Activated CD8-positive, alpha-beta memory T cell treated with anti-CD3 and anti-CD28 coated beads, Interleukin-2, amount 50 U/mL, for 1 hour (primary cell): Measurements from ENCODE around the gene CCM2.
A peak's percentile ranks its signal among the peaks of the same experiment; 100 is the strongest.
"Not testable (repeated sequence)": the region's sequence is repeated elsewhere in the genome, so short reads cannot be mapped to it uniquely, and the experiment has no call there.

Experiments
- DNase-seq: peaks from one replicate; pipeline ENCODE4 v3.0.0-alpha.2; 2020; ENCODE audit errors: extremely low read depth

The CCM2 gene

DNA sequence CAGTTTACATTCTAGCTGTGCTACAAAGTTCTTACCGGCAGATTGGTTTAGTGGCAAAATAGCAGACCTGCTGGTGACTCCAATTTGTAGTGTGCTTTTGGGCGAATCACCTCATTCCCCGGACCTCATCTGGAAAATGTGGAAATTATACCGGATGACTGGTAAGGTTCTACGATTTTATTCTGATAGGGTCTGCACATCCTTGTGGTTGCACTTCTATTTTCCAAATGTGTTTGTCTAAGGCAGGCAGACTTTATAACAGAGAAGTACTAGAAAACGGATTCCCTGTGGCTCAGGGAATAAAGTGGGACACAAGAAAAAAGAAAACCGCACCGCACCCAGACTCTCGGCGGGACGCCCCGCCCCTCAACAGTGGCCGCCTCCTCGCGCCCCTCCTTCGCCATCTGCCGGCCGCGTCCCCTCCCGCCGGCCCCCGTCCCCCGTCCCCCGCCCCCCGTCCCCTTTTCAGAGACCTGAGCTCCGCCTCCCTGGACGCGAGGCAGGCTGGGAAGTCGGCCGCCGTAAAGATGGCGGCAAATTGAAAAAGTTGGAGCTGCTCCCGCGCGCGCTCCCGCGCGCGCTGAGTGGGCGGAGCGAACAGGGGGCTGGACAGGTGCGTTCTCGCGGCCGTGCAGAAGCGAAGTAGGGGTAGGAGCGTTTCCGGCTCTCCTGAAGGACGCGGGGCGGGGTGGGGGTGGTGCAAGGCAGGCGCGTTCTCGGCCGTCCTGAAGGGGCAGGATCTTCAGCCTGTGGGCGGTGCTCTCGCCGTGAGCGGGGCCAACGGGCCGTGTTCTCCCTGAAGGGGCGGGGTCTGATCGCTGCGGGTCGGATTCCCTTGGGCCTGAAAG is 532 bp upstream of the CCM2 start:
- peak; percentile 99 for DNase-seq

DNA sequence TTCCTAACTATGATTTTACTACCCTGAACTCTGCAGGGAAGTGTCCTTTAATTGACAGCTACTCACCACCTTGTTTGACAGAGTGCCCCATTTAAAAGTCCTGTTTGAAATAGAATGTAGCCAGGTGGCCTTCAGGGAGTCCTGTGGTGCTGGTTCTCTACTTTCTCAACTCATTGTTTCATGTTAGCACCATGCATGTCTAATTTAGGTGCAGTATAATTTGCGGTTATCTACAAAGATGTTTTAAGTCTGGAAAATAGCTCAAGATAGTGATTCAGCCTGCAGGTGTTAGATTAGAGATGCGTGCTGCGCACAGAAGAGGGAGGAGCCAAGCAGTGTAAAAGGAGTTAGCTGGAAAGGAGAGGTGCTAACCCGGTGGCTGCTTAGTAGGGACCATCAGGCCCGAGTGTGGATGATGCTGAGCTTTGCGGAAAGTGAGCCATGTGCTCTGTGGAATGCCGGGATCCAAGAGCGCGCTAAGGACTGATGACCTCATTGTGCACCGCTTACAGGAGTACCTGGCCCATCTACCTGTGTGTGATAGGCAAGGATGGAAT is 1.2 kb downstream of the CCM2 start:
- peak; percentile 50 for DNase-seq

DNA sequence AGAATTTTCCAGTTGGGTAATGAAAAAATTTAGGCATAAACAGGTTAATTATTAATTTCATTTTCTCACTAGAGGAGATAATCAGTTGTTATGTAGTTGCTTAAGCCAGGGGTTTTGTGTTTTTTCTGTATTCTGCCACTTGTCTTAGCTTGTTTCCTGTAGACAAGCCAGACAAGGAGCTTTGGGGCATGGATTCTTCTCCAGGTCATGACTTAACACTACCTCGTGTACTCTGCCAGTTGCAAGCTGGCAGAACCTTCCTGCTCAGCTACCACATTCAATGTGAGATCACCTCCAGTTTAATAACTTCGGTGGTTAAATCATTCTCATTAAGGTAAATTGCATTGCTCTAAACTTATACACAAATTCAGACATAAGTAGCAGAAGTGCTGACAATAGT is 1.8 kb downstream of the CCM2 start:
- DNase-seq, result no peak

DNA sequence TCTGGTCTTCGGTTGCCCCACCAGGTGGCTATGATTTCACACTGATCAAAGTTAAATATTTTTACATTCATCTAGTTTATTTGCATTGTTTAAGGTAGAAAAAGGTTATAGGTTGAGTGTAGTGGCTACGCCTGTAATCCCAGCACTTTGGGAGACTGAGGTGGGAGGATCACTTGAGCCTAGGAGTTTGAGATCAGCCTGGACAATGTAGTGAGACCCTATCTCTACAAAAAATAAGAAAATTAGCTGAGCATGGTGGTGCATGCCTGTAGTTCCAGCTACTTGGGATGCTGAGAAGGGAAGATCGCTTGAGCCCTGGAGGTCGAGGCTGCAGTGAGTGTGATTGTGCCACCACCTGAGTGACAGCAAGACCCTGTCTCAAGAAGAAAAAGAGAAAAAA is 3.8 kb downstream of the CCM2 start:
- no peak for DNase-seq

DNA sequence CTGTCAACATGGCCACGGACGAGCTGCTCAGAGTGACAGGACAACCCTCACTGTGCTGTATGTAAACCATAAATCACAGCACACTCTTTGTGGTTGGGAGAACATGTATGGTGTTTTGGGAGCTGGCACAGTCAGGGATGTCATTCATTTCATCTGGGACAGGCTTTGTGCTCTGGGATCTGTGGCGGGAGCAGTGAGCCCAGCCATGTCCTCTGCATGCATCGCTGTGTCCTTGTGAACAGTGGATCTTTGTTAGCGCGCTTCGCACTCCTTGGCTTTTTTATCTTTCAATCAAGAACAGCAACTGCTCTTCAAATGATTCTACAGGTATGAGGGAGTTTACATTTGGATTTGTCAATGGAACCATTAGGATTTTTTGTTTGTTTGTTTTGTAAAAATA is 7.1 kb downstream of the CCM2 start:
- DNase-seq, result no peak

DNA sequence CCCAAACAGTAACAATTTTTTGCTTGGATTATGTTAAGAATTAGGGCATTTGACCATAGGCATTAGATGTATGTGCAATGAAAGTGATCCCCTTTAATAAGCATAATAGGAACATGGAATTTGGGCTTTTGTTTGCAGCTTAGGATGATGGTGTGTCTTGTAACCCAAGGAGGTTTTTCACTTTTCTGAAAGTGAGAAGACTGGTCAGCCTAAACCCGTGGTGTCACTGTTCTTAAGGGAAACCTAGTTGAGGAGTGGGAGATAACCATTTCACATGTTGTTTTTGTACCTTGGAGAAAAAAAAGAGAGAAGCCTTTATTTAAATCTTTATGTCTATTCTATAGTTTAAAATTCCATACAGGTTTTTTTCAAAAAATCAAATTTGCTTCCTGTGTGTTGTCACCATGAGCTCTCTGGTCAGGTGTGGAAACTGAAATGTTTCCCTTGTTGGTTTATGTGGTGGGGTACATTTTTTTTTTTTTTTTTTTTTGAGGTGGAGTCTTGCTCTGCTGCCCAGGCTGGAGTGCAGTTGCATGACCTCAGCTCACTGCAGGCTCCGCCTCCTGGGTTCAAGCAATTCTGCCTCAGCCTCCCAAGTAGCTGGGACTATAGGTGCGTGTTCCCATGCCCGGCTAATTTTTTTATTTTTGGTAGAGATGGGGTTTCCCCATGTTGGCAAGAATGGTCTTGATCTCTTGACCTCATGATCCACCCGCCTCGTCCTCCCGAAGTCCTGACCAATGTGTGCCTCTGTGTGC is 7.7 kb downstream of the CCM2 start:
- no peak for DNase-seq

DNA sequence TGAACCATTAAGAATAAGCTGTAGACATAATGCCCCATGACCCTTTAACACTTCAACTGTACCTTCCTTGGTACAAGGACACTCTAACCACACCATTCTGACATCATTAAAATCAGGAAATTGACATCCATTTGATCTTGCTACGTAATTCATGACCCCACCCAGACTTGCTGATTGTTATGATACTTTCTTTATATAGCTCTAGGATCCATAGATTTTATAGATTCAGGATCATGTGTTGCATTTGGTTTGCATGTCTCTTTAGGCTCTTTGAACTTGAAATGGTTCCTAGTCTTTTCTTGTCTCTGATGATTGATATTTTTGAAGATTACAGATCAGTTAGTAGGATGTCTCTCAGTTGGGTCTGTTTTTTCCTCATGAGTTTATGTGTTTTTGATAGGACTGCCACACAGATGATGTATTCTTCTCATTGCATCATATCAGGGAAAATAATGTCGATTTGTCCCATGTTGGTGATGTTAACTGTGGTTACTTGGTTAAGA is 13.5 kb downstream of the CCM2 start:
- no peak for DNase-seq

DNA sequence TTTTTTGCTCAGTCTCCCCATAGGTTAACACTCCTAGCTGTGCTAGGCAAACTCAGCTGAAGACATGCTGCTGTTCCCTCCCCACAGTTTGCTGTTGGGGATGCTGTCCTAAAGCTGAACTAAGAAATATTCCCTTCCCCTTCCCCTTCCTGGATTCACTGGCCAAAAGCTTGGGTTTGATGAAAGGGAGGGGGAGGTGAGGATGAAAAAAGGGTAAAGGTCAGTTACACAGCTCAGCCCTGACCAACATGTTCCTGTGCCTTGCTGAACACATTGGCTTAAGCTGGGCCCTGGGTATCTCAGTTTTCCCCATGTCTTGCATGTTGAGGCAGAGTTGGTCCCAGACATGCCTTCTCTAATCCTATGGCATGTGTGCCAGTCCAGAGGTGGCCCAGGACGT is 15.3 kb downstream of the CCM2 start:
- no peak for DNase-seq

DNA sequence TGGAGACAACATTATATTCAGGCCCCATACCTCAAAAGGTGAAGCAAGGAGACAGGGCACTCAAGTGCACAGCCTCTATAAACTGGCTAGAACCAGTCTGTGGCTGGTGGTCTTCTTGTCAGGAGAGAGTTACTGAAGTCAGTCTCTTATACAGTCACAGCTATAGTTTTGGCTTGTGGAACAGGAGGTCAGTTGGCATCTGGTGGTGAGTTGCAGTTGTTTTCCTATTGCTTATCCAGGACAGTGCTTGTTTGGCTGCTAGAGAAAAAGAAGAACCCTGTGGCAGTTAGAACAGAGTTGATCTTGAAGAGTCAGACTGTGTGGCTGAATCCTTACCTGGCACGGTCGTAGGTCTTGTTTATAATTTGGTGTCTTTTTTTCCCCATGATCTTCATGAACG is 17.3 kb downstream of the CCM2 start:
- no peak for DNase-seq

DNA sequence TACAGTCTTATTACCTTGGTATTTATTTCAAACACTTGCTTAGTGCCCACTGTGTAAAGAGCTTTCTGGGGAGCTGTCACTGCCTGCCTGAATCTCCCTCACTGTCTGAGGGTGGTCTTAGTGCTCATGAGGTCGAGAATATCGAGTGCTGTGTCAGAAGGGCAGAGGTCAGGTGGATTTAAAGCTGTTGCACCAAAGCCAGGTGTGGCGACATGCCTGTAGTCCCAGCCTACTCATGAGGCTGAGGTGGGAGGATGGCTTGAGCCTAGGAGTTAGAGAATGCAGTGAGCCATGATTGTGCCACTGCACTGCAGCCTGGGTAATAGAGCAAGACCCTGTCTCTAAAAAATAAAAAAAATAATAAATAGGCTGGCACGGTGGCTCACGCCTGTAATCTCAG is 20.9 kb downstream of the CCM2 start:
- no peak for DNase-seq

DNA sequence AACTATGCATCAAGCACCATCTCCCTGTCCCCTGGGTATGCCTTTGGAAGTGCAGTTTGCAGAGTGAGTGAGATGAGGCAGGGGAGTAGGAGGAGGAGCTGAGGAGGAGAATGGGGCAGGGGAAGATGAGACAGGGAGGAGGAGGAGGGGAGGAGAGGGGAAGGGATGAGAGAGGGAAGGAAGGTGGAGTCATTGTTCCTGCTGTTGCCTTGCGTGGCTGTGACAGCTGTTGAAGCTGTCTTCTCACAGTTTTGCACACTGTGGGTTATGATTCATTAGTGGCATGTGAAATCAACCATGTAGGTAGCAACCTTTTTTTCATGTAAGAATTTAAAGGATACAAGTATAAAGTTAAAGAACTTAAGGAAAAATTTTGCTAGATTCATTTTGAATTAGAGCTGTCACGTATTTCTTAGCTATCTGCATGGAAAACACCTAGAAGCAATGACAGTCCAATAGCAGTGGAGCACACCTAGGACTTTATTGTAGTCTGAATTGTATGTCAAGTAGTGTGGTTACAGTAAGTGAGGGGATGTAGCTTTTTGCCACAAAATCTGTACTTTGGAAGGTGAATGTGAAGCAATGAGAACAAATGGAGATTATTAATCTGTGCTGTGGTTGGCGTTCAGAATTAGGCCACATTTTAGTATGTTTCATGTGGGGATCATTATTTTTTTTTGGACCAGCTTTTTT is 21.7 kb downstream of the CCM2 start:
- DNase-seq, result no peak

DNA sequence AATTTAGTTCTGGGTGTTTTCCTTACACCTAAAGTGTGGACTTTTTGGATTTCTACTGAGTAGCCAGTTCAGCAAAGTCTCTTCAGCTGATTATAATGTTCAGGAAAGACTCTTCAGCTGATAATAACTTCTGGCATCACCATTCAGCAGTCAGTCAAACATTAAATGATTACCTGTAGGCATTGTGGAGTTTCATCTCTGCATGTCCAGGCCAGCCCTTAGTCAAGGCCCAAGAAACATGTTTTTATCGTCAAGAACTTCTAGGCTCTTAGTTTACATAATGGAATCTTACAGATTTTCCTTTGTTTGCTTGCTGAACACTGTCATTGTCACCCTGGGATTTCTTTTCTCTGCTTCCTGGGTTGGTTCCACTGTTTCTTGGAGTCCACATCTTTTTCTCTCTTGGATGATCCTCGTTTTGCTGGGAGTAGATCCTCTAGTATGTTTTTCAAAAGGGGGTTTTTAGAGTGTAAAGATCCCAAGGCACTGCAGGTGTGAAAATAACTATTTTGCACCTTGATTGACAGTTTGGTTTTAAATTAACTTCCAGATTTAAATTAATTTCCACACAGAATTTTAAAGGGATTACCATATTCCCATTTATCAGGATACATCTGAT is 24.2 kb downstream of the CCM2 start:
- no peak for DNase-seq

DNA sequence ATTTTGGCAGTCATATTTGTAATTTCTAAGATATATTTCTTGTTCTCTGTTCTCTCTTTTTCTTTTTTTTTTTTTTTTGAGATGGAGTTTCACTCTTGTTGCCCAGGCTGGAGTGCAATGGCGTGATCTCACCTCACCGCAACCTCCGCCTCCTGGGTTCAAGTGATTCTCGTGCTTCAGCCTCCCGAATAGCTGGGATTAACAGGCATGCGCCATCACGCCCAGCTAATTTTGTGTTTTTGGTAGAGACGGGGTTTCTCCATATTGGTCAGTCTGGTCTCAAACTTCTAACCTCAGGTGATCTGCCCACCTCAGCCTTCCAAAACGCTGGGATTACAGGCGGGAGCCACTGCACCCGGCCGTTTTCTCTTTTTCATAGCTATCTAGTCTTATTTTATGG is 25.5 kb downstream of the CCM2 start:
- not testable (repeated sequence) for DNase-seq

DNA sequence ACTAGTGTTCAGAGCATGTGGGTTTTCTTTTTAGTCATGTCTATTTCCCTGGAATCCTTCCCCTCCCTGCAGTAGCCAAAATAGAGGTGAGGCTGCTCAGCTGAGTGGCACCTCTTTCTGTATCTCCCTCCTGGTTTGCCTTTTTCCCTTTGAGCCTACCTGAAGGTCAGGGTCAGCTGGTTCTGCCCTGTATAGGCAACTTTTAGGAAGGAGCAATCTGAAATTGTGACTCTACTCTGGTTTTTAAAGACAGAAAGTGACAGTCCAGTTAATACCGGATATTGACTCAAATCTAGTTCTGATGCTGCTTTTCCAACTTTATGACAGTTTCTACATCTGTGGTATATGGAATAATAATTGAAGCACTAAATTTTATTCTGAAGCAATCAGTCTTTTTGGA is 26.0 kb downstream of the CCM2 start:
- no peak for DNase-seq

DNA sequence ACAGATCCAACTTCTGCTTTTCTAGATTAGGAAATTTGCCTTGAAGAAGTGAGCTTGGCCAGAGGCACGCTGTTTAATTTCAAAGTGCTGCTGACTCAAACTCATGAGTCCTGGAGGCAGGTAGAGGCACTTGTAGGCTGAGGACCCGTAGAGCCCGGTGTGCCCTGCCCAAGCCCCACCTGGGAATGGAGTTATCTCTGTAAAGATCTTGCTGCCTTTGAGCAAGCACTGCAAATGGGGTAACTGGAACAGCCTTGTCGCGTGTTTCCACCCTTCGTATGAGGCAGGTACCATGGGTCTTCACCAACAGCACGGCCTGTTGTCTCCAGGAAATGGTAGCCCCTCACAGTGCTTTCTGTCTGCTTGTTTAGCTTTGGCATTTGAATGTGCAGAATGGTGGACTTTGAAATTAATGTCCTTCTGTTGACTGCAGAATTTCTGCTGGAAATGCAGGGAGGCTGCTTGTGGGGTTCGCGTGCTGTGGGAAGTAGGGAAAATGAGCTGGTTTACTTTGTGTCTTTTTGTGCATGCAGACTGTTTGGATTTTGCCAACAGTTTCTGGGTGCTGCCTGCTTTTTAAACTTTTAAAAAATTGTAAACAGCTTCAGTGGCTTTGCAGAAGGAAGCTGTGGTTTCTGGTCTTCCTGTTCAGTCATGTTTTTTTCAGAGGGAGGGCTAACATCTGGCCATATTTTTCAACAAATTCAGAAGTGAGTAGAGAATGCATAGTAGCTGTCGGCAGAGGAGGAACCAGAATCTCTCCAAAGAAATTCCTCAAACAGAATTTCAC is 27.2 kb downstream of the CCM2 start:
- DNase-seq, result no peak

DNA sequence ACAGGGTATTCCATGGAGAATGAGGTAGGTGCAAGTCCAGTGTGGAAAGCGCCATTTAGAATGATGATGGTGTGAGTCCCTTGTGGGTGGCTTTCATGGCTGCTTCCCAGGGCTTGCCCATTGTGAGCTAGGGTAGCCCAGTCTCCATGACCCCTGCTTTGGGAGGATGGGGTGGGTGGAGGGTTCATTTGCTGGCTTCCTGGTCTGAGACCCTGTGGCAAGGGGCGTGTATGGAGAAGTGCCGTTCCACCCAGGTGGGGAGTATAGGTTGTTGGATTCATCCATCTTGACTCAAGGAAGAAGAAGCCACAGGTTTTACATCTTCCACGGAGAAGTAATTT is 27.7 kb downstream of the CCM2 start:
- DNase-seq, result no peak

DNA sequence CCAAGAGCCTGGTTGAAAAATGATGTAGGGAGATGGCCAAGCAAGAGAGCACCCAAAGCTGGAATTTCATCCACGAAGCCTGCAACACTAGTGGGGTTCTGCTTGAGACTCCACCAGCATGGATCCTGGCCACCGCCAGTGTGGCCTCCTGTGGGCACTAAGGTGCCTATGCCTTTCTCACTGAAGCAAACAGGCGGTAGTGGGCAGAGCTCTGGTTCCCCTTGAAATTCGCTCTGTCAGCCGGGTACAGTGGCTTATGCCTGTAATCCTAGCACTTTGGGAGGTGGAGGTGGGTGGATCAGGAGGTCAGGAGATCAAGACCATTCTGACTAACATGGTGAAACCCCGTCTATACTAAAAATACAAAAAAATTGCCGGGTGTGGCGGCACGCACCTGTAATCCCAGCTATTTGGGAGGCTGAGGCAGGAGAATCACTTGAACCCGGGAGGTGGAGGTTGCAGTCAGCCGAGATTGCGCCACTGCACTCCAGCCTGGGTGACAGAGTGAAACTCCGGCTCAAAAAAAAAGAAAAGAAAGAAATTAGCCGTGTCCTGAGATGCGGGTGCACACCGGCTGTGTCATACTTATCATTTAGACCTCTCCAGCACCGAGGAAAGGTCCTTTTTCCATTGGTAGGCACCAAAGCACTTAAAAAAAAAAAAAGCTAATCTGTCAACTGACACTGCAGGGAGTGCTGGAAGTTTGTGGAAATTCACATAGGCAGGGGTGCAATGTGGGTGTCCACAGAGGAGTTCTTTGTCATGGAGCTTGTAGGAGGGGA is 28.3 kb downstream of the CCM2 start:
- no peak for DNase-seq

DNA sequence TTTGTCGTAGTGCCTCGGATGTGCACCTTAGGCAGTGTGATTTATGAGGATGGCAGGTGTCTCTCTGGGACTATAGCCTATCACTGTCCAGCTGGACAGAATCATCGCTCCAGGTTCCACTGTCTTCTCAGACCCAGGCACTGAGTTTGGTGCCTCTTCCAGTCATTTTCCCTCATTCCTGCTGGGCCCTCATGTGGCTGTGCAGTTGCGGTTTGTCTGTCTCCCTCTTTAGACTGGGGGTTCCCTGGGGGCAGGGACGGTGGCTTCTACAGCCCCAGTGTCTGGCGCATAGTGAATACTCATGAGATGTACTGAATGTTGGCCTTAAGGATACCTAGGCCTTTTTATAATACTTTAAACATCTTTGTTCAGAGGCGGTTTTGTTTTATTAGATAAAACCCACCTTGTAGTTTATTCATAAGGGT is 28.9 kb downstream of the CCM2 start:
- DNase-seq, result no peak

DNA sequence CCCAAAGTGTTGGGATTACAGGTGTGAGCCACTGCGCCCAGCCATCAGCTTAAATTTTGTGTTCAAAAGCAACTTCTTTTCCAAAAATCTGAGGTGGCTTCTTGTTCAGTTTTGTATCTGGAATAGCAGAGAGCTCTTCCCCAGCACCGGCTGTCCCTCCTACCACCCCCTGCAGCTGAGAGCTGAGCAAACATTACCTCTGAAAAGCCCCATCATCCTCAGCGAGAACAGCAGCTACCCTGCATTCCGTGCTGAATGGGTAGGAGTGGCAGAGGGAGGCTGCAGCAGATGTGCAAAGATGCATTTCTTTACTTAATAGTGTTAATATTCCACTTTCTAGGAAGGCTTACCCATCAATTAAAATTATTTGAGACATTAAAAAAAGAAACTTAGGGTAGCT is 31.8 kb downstream of the CCM2 start:
- DNase-seq, result no peak

DNA sequence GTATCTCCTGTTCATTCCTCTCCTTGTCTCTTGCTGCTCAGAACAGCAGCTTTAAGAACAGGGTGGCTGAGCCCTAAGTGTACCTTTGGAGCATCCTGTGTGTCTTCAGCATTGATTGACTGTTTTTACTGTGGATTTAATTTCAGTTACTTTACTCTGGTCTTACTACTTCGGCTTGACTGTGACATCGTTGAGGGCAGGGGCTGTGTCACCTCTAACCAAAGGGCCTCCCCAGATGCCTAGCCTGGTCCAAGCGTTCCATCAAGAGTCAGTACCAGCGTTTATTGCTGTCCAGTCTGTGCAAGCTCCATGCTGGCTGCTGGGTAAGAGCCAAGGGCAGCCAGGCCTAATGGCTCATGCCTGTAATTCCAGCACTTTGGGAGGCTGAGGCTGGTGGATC is 32.4 kb downstream of the CCM2 start:
- no peak for DNase-seq
